ENCODE data around the gene ENTREP3.
"Not testable (repeated sequence)": the region's sequence is repeated elsewhere in the genome, so short reads cannot be mapped to it uniquely, and the experiment has no call there.

ENTREP3 gene

DNA sequence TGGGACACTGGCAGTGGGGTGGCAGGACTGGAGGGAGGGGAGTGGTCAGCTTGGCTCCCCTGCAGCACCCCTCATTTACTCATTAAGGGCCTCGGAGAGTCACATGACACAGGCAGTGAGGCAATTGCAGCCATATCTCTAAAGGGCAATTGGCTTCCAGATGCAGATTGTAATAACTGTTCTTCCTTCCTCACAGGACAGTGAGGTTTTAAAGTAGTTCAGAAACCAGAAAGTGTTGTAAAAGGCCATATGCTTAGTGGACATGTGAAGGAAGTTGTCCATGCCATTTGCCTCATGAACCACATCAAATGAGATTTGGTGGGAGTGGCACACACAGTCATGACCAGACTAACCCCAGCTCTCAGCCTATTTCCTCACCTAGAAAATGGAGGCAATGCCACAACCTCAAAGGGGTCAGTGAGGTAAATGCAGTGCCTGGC is 35.7 kb downstream of the ENTREP3 start:
- peak; percentile 53 for DNase-seq

DNA sequence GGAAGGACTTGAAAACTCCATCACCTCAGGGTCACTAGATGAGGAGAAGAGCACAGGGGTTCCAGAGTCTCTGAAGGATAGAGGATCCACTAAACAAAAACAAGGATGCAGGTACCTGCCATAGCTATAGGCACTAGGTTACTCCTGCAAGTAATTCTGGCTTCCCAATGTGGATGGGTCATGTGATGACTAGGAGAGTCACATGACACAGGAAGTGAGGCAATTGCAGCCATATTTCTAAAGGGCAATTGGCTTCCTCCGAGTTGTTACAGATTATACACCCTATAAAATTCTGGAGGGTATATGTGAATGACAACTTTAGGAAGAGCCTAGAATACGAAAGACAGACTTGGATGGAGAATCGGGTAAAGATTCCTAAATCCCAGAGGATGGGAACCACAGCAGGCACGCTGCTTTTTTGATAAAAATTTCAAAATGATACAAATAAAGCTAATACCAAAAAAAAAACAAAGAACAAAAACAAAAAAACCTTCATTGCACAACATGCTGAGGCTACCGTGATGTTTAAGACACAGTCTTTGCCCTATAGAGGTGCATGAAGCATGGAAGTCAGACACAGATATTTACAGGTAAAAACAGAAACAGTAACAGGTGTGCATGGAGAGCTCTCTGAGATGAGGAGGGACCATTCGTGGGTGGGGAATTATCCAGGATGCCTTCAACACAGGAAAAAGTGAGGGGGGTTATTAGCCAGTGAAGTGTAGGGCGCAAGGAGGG is 36.3 kb downstream of the ENTREP3 start:
- DNase-seq: peak; percentile 63

DNA sequence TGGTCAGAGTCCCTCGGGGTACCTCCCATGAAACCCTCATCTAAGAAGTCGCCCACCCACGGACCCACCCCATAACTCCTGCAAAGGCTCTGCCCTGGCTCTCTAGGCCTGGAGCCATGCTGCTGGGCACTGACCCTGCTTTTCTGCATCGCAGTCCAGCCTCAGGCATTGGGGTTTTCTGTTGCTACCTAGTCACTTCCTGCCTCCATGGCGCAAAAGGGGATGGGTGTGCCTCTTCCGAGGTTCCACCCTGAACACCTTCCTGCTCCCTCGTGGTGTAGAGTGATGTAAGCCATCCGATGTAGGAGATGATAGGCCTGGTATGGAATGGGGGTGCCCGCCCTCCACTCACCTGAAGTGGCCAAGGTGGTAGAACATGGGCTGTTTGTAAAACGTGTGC is 40.6 kb downstream of the ENTREP3 start:
- DNase-seq: not testable (repeated sequence)

GRCh38 chr1:155212051-155212440 is 43.2 kb downstream of the ENTREP3 start:
- DNase-seq: not testable (repeated sequence)

DNA sequence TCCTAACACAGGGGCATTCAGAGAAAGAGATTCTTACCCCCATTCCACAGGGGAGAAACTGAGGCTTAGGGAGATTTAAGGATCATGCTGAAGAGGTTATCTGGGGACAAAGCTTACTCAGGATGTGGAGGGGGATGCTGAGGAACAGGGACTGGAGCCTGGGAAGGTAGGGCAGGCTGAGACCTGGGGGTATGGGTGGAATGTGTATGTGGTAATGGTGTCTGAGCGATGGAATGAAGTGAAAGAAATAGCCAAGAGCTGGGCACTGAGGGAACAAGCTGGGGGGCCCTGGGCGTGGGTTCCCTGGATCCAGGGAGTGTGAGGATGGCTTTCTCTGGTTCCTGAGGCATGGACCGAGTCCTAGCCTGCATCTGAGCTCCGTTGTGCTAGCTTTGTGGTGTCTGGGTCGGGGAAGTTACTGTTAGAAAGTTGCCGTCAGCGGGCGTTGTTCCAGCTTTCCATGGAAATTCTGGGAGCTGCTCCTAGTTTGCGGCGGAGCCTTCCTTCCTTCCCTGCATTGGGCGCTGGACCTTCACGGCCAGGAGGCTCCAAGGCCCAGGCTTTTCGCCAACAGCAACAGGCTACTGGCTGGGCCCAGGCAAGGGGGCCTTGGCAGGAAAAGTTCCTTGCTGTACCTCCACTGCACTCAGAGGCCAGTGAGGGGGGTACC is 43.8 kb downstream of the ENTREP3 start:
- not testable (repeated sequence) for DNase-seq

GRCh38 chr1:155210314-155211104 is 44.8 kb downstream of the ENTREP3 start:
- no peak for DNase-seq

DNA sequence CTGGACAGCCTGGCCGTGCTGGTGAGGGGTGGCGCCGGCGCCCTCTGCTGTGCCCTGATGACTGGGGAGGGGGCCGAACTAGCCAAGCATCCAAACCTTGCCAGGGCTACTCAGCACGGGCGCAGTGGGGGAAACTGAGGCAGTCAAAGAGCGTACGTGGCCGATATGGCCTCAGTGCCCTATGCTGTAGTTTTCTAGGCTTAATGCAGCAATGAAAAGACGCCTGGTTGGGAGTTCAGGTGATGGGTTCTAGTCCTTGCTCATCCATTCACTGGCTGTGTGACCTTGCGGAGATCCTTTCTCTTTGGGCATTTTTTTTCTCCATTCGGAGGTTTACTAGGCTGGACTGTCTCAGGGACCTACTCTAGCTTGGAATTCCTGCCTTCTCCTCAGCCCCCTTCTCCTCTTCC is 46.0 kb downstream of the ENTREP3 start:
- no peak for DNase-seq

GRCh38 chr1:155208541-155209311 is 46.6 kb downstream of the ENTREP3 start, which contains the start of gene MTX1:
Gene MTX1, plus strand, starts transcription at chr1:155208695. Its CDS starts 110 bp downstream, at chr1:155208805.
- DNase-seq: peak; percentile 87

DNA sequence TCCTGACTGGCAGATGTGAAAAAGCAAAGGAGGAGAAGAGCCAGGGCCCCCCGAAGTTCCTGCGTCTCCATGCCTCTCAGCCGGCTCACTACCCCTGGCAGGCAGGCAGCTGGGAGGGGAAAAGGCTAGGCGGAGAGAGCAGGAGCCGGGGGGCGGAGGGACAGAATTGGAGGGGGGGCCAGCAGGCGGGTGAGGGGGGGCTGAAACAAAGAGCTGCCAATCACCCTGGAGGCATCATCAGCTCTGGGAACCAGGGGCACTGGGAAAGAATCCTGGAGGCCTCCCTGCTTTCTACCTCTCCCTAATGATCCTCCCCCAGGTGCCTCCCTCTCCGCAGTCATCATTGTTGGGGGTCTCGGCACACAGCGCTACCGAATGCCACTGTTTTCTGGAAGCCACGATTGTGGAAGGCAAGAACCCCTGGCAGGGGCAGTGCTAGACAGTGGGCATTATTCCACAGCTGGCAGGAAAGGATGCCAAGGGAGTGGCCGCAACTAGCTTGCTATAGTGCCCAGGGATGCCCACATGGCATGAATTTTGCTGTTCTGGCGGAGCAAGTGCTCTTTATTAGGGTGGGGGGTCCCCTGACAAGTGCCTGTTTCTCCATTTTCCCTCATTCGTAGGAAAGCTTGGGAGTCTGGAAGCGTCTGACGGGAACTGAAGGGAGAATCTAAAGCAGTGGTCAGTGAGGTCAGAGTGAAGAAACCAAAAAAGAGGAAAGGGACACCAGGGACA is 47.3 kb downstream of the ENTREP3 start, which contains the start of gene THBS3:
Gene THBS3, minus strand, starts transcription at position 92 of the 735 bp plus-strand sequence. Its CDS starts 21 bp downstream, at position 71.
- peak; percentile 80 for DNase-seq

DNA sequence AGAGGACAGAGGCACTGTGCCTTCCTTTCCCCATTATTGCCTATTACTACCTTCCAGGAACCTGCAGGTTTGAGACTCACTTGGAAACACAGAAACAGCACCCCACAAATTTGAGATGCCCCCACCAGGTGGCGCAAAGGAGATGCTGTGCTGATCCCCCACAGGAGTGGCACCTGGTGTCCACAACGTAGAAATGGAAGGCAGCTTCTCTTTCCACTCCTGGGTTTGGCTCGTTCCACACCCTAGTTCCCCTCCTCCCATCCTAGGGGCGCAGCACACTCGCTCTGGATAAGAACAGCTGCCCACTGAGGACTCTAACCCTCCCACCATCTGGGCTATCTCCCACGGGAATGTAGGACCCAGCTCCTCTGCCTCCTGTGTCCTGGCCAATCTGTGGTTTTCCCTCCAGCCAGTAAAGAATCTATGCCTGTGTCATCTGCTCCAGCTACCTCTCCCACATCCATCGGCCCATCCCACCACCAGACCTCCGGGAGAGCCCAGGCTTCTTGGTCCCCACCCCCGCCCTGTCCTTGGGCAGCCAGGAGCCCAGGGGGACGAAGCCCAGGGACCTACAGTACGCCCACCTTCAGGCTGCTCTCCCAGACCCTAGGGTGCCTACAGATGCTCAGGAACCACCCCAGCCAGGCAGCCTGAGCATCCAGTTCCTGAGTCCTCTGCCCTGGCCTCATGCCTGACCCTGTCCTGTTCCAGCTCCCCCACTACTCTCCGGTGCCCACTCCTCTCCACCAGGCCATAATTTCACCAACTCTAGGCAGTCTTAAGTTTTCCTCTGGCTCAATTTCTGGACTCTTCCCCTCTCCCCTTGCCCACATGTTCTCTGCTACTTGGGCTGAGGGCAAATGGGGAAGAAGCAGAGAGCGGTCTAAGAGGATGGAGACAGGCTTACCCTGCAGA is 48.1 kb downstream of the ENTREP3 start:
- DNase-seq: peak; percentile 83

GRCh38 chr1:155205969-155206593 is 49.2 kb downstream of the ENTREP3 start:
- DNase-seq: no peak

DNA sequence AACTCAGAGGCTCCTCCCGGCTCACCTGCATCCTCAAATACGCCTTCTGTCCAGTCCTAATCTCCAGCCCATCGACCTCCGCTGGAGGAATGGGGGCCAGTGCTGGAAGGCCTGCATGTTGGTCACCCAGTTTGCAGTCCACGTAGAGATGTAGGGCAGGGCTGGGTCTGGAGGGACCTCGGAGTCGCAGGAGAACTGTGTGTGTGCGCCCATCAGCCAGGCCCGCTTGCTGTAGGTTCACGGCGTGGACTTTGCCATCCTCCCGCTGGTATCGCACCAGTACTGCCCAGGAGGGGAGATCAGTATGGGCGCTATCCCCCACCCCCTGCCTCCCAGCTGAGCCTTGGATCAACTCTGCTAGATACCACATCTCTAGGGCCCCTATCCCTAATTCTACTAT is 50.2 kb downstream of the ENTREP3 start:
- no peak for DNase-seq

- no peak for DNase-seq
Measured at GRCh38 chr1:155202731-155203515, 52.4 kb downstream of the ENTREP3 start.

DNA sequence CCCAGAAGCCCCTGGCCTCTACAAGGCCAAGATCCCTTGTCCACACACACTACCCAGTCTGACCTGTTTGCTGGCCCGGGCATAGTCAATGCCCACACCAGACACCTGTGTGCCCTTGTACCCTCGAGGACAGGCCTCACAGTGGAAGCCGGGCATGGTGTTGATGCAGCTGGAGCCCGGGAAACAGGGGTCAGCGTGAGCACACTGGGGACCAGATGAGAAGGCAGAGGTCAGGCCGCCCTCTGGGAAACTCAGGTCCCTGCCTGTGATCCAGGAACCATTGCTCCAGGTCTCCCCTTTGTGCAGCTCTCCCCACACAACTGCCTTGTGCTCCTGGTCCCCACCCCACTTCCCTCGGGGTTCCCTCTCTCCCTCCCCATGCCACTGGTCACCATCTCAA is 53.1 kb downstream of the ENTREP3 start:
- DNase-seq: no peak

GRCh38 chr1:155200920-155201319 is 54.4 kb downstream of the ENTREP3 start:
- DNase-seq: no peak

- no peak for DNase-seq
Measured at GRCh38 chr1:155199792-155200191, 55.5 kb downstream of the ENTREP3 start.

DNA sequence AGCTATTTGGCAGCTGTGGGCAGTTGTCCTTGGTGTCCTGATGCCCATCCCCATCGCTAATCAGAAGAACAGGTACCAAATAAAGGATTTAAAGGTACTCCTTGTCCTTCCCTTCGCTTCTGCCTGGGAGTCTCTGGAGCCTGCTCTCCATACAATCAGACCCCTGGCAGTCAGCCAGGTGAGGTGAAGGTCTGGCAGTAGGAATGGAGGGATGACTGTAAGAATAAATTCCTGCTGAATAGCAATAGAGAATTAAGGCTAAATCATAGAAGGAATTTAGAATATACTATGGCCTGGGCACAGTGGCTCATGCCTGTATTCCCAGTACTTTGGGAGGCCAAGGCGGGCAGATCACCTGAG is 56.8 kb downstream of the ENTREP3 start:
- DNase-seq: no peak

DNA sequence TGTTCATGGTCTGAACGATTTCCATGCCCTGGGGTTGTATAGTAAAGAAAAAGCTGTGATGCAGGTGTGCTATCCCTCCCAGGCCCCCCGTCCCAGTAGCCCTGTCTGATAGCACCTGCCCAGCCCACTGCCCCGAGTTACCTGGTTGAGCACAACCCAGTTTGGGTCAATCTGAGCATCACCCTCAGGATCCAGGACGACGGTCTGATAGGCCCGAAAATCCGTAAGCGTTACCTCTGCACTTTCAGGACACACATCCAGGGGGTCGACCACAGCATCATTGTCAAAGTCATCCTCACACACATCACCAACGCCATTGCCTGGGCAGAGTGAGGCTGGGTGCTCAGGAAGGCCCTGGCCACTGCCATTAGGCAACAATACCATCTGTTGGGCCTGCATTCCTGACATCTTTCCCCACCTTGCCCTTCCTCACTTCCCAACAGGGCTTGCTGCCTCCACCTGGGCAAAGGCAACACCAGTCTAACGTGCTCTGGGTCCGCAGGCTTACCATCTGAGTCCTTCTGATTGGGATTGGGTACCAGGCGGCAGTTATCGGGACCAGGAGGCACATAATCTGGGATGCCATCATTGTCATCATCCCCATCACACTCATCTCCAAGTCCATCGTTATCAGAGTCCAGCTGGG is 57.3 kb downstream of the ENTREP3 start:
- no peak for DNase-seq
